K562 (cell line): ENCODE results near the gene HELZ2. TPM values are rescaled to one million over a fixed set of nuclear protein-coding genes. Genes with fewer than 3 reads are reported as not detected.

Source experiments
- ATAC-seq: fragments of 200-7000 bp; cut with Tn5 transposase; 3 replicates; pipeline ENCODE4 v1.9.1; 2020; ENCODE audit warnings: moderate library complexity
- BruUV-seq: library from RNA; stranded (reverse); fragments of 400-500 nt; replicated peaks from 2 replicates; lab custom pipeline; 2021; lab: Mats Ljungman, UMichigan
- CTCF ChIA-PET: fragments of 300-600 bp; formaldehyde crosslinking; extraction: SDS; loops from one replicate; lab custom pipeline; 2021; ENCODE audit warnings: low intra/inter-chr PET ratio; lab: Yijun Ruan, JAX
- POLR2A ChIA-PET: fragments of 300-600, 350-650 bp; sonication (Branson Sonifier 250); formaldehyde crosslinking; extraction: SDS; loops from one replicate; lab custom pipeline; 2021; ENCODE audit warnings: antibody characterized with exemption, inconsistent platforms; lab: Yijun Ruan, JAX
- DNase-seq, 4 experiments: peaks; one replicate each; pipeline versions ENCODE4 v3.0.0 to v3.0.0-alpha.2; 2011 to 2018; ENCODE audit warnings: low spot score in 3 of 4, mixed read lengths in 3 of 4; ENCODE audit errors: extremely low read depth in 1 of 4
- FAIRE-seq: peaks from 2 replicates; lab custom pipeline; 2011; peaks lifted over from hg19 to GRCh38; lab: Jason Lieb, UNC
- H2AFZ ChIP-seq: 2 replicates; pipeline ENCODE4 v1.6.0; 2011; ENCODE audit warnings: low read depth, low read length, control low read depth, inconsistent platforms
- H3K27ac ChIP-seq: fragments of 200-600 bp; 3 replicates; pipeline ENCODE4 v1.8.0; 2011; ENCODE audit warnings: low read depth, mild to moderate bottlenecking, control low read depth, inconsistent platforms, low read length, moderate library complexity, mixed read lengths; ENCODE audit errors: extremely low read depth
- H3K27me3 ChIP-seq, 2 experiments: fragments of 300-600 bp in 1 of 2; 2 replicates in 1 of 2; 3 replicates in 1 of 2; pipeline versions ENCODE4 v1.6.0 to v1.8.0; 2011; ENCODE audit warnings: inconsistent platforms in 2 of 2, low read length in 2 of 2, mild to moderate bottlenecking in 1 of 2, mixed read lengths in 1 of 2, moderate library complexity in 1 of 2; ENCODE audit not compliant: control insufficient read depth in 2 of 2, insufficient read depth in 2 of 2
- H3K36me3 ChIP-seq: fragments of 300-600 bp; 3 replicates; pipeline ENCODE4 v1.8.0; 2011; ENCODE audit warnings: mild to moderate bottlenecking, low read length, inconsistent platforms; ENCODE audit not compliant: control insufficient read depth, insufficient read depth
- H3K4me1 ChIP-seq, 2 experiments: fragments of 200-600 bp in 1 of 2; replicated peaks in 1 of 2; 2 replicates in 1 of 2; 3 replicates in 1 of 2; pipeline versions ENCODE4 v1.5.1 to v1.8.0; 2011; ENCODE audit warnings: inconsistent platforms in 2 of 2, low read length in 2 of 2, mild to moderate bottlenecking in 1 of 2, mixed read lengths in 1 of 2, moderate library complexity in 1 of 2; ENCODE audit not compliant: control insufficient read depth in 2 of 2, insufficient read depth in 2 of 2
- H3K4me2 ChIP-seq: 2 replicates; pipeline ENCODE4 v1.6.1; 2011; ENCODE audit warnings: low read length, control low read depth, inconsistent platforms, mixed read lengths; ENCODE audit not compliant: insufficient read depth
- H3K4me3 ChIP-seq: fragments of 200-600 bp; sonication (generic), shearing (Covaris generic); 2 replicates; pipeline ENCODE4 v1.5.1; 2016; ENCODE audit warnings: control low read depth, inconsistent platforms
- H3K79me2 ChIP-seq: fragments of 200-600 bp; 3 replicates; pipeline ENCODE4 v1.8.0; 2011; ENCODE audit warnings: low read length, inconsistent platforms; ENCODE audit not compliant: control insufficient read depth, insufficient read depth
- H3K9ac ChIP-seq, 2 experiments: 2 replicates each; pipeline versions ENCODE4 v1.6.0 to v1.6.1; 2011; ENCODE audit warnings: low read depth in 2 of 2, low read length in 2 of 2, control low read depth in 1 of 2, inconsistent platforms in 1 of 2, mild to moderate bottlenecking in 1 of 2, mixed read lengths in 1 of 2; ENCODE audit not compliant: insufficient read depth in 1 of 2
- H3K9me1 ChIP-seq: one replicate; pipeline ENCODE4 v1.6.0; 2011; ENCODE audit warnings: inconsistent platforms, mild to moderate bottlenecking, low read length, moderate library complexity; ENCODE audit not compliant: control insufficient read depth, insufficient read depth
- H3K9me3 ChIP-seq: replicated peaks from 2 replicates; pipeline ENCODE4 v1.5.1; 2011; ENCODE audit warnings: low read depth, low read length, inconsistent platforms; ENCODE audit not compliant: control insufficient read depth, insufficient read depth
- H4K20me1 ChIP-seq: replicated peaks from 2 replicates; pipeline ENCODE4 v1.6.1; 2011; ENCODE audit warnings: low read length, inconsistent platforms, mixed read lengths; ENCODE audit not compliant: control insufficient read depth, insufficient read depth
- BCL6 ChIP-seq: fragments of 250-450 bp; sonication (Bioruptor Pico); IDR thresholded peaks from 2 replicates; pipeline ENCODE4 v1.4.0; 2020
- DMBX1 ChIP-seq: fragments of 250-450 bp; sonication (Bioruptor Pico); IDR thresholded peaks from 2 replicates; pipeline ENCODE4 v1.8.0; 2022; ENCODE audit warnings: inconsistent platforms, mild to moderate bottlenecking, moderate library complexity, borderline replicate concordance
- HNRNPL ChIP-seq: fragments of 200-400 bp; formaldehyde crosslinking; IDR thresholded peaks from 2 replicates; pipeline ENCODE4 v1.6.1; 2017; ENCODE audit warnings: low read depth, mild to moderate bottlenecking, low read length
- LARP7 ChIP-seq: fragments of 450-650 bp; IDR thresholded peaks from 2 replicates; pipeline ENCODE4 v1.6.1; 2016
- SRSF9 ChIP-seq: fragments of 200-400 bp; formaldehyde crosslinking; IDR thresholded peaks from 2 replicates; pipeline ENCODE4 v1.6.1; 2017; ENCODE audit warnings: low read depth, low read length, borderline replicate concordance
- WGBS: fragments of 100-300 bp; shearing (Covaris generic); methylation state at CpG from one replicate; pipeline ENCODE4 v1.1.6; 2016; ENCODE audit warnings: low coverage, mixed read lengths; ENCODE audit not compliant: insufficient coverage; ENCODE audit errors: missing lambda C conversion rate; 5-methylcytosine and 5-hydroxymethylcytosine counted together
- in situ Hi-C: fragments of 300-500 bp; cut with MboI; formaldehyde crosslinking; loops from 4 replicates; pipeline ENCODE4 v1.15.0; 2018; ENCODE audit warnings: inconsistent platforms, mixed read lengths
- intact Hi-C: fragments of 100-400 bp; cut with micrococcal nuclease; formaldehyde crosslinking; loops from 2 replicates; pipeline ENCODE4 v1.14.2; 2022
- polyA plus RNA-seq, 8 experiments: library from polyadenylated mRNA; depleted of rRNA in 4 of 8; stranded (reverse) in 5 of 8; unstranded in 3 of 8; fragments of >200 nt; fragmentation: Nextera tagmentation in 2 of 8; fragmentation: Illumina TruSeq in 1 of 8; extraction: Ambion mirVana in 2 of 8; extraction: Trizol in 1 of 8; gene quantifications; 2 replicates each; pipeline versions ENCODE4 v1.2.1 to v1.2.3, GENCODE V29; 2011 to 2014; ENCODE audit warnings: inconsistent platforms in 1 of 8, missing spikeins in 1 of 8
- total RNA-seq, 7 experiments: library from RNA; depleted of rRNA in 6 of 7; stranded (reverse); fragments of >200 nt in 6 of 7; fragmentation: Illumina TruSeq in 2 of 7; extraction: Trizol in 2 of 7; gene quantifications; 2 replicates each; pipeline versions ENCODE4 v1.2.1 to v1.2.3, GENCODE V29; 2011 to 2021; ENCODE audit warnings: low replicate concordance in 1 of 7
- TF ChIP-seq, protein P1 (sequence below): fragments of 450-650 bp; IDR thresholded peaks from 2 replicates; pipeline ENCODE4 v1.7.1; 2018; ENCODE audit warnings: mild to moderate bottlenecking, low read depth; ENCODE audit not compliant: partially characterized antibody
- TF ChIP-seq, protein P2 (sequence below): fragments of 450-650 bp; IDR thresholded peaks from one replicate; pipeline ENCODE4 v1.6.1; 2018; ENCODE audit warnings: mild to moderate bottlenecking, moderate library complexity; ENCODE audit not compliant: partially characterized antibody

HELZ2 gene
- total and polyA plus RNA-seq, 9 of the 15 experiments (the other 6 are each of a cell fraction or from before 2014, with no cell fraction given): 0.03 to 7.8 (median 2.9) TPM; not detected in 1

- Histone ChIP-seq H4K20me1 (no peaks in the 10 kb centered on the region), H3K4me1 (peaks cover 0 to 84% of the 10 kb centered on the region in 2 experiments; a peak in 3 of 5 replicates), H3K4me3 (no peak overlapping the region), H3K9me1 (no peaks in the 10 kb centered on the region), H3K27ac (no peak overlapping the region), H3K27me3 (peaks cover 0 to 24% of the 10 kb centered on the region in 2 experiments; a peak in 2 of 5 replicates), H3K36me3 (no peaks in the 10 kb centered on the region), H3K9me3 (no peaks in the 10 kb centered on the region), H3K79me2 (no peaks in the 10 kb centered on the region), H3K9ac (peak overlapping the region in 1 of 2 experiments; percentile 17; a peak in 1 of 4 replicates), H3K4me2 (no peak overlapping the region), H2AFZ (no peak overlapping the region)
- 64% methylated on average over 40 of the region's 54 CpGs for WGBS
- DNase-seq (no peak), FAIRE-seq (no peak), ATAC-seq (no peak)
- CTCF ChIA-PET: no interaction called here
- POLR2A ChIA-PET: interaction anchor here (0.5 to 1.1 kb wide), 4 partner anchors 9 to 135 kb away, joined by 3 read pairs; no protein-coding TSS in a partner anchor
- no TSS peak for BruUV-seq
- in situ Hi-C loops: no loop called here
- TF ChIP-seq LARP7: no peak
- no peak for TF ChIP-seq BCL6 (CRISPR knock-in tag)
- TF ChIP-seq, protein P1, sequence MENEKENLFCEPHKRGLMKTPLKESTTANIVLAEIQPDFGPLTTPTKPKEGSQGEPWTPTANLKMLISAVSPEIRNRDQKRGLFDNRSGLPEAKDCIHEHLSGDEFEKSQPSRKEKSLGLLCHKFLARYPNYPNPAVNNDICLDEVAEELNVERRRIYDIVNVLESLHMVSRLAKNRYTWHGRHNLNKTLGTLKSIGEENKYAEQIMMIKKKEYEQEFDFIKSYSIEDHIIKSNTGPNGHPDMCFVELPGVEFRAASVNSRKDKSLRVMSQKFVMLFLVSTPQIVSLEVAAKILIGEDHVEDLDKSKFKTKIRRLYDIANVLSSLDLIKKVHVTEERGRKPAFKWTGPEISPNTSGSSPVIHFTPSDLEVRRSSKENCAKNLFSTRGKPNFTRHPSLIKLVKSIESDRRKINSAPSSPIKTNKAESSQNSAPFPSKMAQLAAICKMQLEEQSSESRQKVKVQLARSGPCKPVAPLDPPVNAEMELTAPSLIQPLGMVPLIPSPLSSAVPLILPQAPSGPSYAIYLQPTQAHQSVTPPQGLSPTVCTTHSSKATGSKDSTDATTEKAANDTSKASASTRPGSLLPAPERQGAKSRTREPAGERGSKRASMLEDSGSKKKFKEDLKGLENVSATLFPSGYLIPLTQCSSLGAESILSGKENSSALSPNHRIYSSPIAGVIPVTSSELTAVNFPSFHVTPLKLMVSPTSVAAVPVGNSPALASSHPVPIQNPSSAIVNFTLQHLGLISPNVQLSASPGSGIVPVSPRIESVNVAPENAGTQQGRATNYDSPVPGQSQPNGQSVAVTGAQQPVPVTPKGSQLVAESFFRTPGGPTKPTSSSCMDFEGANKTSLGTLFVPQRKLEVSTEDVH: no peak
- TF ChIP-seq, protein P2, sequence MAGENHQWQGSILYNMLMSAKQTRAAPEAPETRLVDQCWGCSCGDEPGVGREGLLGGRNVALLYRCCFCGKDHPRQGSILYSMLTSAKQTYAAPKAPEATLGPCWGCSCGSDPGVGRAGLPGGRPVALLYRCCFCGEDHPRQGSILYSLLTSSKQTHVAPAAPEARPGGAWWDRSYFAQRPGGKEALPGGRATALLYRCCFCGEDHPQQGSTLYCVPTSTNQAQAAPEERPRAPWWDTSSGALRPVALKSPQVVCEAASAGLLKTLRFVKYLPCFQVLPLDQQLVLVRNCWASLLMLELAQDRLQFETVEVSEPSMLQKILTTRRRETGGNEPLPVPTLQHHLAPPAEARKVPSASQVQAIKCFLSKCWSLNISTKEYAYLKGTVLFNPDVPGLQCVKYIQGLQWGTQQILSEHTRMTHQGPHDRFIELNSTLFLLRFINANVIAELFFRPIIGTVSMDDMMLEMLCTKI: no peak
- TF ChIP-seq DMBX1: no peak
- no peak for TF ChIP-seq HNRNPL
- no peak for TF ChIP-seq SRSF9
- intact Hi-C loops: no loop called here
Measured at GRCh38 chr20:63562461-63563224, 11.4 kb downstream of the HELZ2 start.
